ENCODE data around the gene MEGF11.

DNA sequence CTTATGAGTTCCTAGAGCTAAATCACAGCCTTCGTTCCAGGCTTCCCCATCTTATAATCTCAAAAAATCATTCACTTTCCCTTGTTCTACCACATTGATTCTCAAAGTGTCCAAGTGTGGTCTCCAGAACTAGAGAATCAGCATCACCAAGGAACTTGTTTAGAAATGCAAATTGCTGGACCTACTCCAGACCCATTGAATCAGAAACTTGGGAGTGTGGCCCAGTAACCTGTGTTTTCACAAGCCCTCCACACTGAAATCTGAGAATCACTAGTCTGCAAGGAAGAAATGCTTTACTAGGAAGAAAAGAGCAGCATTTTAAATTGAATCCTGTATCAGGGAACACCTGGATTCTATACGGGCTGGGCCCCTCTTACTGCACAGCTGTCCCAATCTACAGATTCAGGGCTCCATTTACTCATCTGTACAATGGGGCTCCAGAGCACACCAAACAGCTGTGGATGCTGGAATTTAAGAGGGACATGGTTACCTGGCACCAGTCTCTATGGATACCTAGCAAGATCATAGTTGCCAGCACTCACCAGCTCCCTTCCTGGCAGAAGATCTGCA, 3.9 kb downstream of the MEGF11 start:
- TF ChIP-seq, protein P1, sequence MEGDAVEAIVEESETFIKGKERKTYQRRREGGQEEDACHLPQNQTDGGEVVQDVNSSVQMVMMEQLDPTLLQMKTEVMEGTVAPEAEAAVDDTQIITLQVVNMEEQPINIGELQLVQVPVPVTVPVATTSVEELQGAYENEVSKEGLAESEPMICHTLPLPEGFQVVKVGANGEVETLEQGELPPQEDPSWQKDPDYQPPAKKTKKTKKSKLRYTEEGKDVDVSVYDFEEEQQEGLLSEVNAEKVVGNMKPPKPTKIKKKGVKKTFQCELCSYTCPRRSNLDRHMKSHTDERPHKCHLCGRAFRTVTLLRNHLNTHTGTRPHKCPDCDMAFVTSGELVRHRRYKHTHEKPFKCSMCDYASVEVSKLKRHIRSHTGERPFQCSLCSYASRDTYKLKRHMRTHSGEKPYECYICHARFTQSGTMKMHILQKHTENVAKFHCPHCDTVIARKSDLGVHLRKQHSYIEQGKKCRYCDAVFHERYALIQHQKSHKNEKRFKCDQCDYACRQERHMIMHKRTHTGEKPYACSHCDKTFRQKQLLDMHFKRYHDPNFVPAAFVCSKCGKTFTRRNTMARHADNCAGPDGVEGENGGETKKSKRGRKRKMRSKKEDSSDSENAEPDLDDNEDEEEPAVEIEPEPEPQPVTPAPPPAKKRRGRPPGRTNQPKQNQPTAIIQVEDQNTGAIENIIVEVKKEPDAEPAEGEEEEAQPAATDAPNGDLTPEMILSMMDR (IDR thresholded peaks at IDR 0.05), result no peak
- TF ChIP-seq POLR2A (IDR thresholded peaks at IDR 0.05) (no peak), EP300 (IDR thresholded peaks at IDR 0.05) (no peak)
